Spleen (tissue), 7 donors: ENCODE results near the gene SCN10A.

ENCODE experiments used
- POLR2AphosphoS5 ChIP-seq, 3 donors: sonication (generic); formaldehyde crosslinking; IDR thresholded peaks; one replicate each; pipeline ENCODE4 v1.5.1; 2017; ENCODE audit warnings: antibody characterized with exemption in 3 of 3
- TF ChIP-seq, protein P1 (sequence below), 11 experiments: fragments of 200-600 bp in 7 of 11; fragments of 450-650 bp in 4 of 11; sonication (generic) in 4 of 11; IDR thresholded peaks in 8 of 11; conservative IDR thresholded peaks in 3 of 11; 1 replicate in 7 of 11; 2 replicates in 4 of 11; pipeline versions ENCODE4 v1.4.0 to v1.8.0; 2016 to 2021; ENCODE audit warnings: antibody characterized with exemption in 11 of 11, inconsistent platforms in 4 of 11, mild to moderate bottlenecking in 1 of 11
- donor health status: DM: no; HTN: no; CAD: no; lungs with moderate emphysema.
- donor health status: DM: no; HTN: no; CAD: no.
- donor health status: DM: no; HTN: no; CAD: no.

DNA sequence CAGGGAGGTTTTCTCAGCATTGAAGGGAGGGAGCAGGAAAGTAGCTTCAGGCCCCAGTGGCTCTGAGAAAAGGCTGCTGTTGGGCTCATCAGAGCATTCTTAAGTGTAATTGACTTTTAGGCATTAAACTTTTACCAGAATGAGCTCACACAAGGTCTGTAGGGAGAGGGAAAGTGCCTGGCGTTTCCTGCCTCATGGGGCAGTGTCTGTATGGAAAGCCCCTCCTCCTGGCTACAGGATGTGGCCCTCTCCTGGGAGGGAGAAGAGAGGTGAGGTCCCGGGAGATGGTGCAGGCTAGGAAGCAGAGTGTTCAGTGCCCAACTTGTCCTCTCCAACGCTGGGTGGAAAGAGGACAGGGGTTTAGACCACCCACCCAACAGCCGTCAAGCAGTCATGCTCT, 21.3 kb upstream of the SCN10A start:
- TF ChIP-seq, protein P1, sequence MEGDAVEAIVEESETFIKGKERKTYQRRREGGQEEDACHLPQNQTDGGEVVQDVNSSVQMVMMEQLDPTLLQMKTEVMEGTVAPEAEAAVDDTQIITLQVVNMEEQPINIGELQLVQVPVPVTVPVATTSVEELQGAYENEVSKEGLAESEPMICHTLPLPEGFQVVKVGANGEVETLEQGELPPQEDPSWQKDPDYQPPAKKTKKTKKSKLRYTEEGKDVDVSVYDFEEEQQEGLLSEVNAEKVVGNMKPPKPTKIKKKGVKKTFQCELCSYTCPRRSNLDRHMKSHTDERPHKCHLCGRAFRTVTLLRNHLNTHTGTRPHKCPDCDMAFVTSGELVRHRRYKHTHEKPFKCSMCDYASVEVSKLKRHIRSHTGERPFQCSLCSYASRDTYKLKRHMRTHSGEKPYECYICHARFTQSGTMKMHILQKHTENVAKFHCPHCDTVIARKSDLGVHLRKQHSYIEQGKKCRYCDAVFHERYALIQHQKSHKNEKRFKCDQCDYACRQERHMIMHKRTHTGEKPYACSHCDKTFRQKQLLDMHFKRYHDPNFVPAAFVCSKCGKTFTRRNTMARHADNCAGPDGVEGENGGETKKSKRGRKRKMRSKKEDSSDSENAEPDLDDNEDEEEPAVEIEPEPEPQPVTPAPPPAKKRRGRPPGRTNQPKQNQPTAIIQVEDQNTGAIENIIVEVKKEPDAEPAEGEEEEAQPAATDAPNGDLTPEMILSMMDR (IDR thresholded peaks at IDR 0.05 in 8 of 11, conservative IDR thresholded peaks at IDR 0.05 in 3 of 11), result no peak
- TF ChIP-seq POLR2AphosphoS5 (IDR thresholded peaks at IDR 0.05), result no peak
